Stimulated activated CD4-positive, alpha-beta T cell treated with anti-CD3 and anti-CD28 coated beads, Interleukin-1b, Interleukin-23, amount 100 ng/mL, for 24 hours (primary cell): ENCODE data around the gene TMEM255B.

ENCODE experiments used
- DNase-seq, 4 experiments: peaks; one replicate each; pipeline ENCODE4 v3.0.0-alpha.2; 2020; ENCODE audit warnings: low read depth in 4 of 4, low spot score in 1 of 4

Gene TMEM255B

DNA sequence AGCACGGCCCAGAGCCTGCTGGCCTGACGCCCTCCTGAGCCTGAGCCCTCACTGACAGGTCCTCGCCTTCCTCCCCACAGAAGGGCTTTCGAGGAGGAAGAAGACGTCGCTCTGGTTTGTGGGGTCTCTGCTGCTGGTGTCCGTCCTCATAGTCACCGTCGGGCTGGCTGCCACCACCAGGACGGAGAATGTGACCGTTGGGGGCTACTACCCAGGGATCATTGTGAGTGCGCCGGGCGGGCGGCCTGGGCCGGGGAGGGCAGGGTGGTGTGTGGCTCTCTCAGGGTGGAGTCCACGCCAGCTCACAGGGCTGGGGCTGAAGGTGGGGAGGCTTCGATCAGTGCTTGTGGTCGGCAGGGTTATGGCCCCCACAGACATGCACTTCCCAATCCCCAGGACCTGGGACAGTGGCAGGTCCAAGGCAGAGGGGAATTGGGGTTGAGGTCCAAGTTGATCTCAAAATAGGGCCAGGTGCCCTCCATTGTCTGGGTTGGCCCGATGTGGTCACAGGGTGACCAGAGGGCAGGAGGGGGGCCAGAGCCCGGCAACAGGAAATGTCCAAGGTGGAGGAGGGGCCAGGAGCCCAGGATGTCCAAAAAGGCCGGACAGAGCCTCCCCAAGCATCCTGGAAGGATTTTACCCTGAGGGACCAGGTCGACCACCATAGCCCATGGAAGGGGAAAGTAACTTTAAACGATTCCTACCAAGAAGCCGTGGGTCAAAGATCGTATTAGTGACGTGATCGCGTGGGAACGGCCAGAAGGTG, 7.2 kb downstream of the TMEM255B start:
- no peak for DNase-seq

DNA sequence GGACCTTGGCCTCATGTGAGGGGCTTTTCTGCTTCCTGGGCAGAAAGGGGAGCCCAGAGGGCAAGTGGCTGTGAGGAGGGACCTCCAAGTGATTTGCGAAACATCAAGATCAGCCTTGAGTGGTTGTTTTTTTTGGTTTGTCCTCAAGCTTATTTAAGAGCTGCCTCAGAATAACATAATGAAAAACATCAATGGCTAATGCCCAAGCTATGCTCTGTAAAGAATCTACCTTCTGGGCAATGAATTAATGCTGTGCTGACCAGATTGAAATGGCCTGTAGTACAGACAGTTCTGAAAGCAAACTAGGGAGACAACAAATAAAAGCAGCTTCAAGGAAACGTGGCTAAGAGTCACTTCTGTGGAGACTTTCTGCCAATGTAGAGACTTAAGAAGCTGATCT, 8.3 kb downstream of the TMEM255B start:
- DNase-seq: no peak

DNA sequence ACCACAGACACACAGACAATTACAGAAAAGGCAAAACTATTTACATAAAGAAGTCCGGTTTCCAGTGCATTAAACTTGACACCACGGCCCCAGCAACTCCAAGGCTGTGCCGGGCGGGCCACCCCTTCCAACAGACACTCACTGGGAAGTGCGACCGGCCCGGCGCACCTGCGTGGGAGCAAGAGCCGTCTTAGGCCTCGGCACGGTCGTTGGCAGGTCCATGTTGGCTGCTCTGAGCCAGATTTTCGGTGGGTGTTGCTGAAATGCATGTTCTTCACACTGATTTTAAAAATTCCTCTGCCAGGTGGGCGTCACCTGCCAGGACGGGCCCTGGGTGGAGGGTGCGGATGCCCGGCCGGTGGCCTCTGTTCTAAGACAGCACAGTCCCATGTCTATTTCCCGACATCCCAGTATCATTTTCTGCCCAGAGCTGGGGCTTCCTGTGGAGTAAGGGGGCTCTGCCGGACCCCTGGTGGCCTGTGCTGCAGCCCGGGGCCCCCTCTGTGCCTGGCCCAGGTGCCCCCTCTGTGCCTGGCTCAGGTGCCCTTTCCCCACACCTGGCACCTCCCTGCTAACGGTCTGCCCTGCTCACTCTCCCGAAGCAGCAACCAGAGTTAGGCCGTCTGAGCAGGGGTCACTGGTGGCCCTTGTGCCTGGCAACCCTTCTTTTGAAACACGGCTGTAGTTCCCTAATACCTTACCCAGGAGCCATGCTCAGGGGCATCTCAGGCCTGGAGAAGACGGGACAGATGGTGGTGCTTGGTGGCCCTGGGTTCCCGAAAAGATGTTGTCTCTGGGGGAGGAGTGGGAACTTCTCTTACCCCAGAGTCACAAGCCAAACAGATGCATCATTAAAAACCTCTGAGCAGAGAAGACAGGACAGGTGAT, 9.2 kb downstream of the TMEM255B start:
- DNase-seq: no peak

DNA sequence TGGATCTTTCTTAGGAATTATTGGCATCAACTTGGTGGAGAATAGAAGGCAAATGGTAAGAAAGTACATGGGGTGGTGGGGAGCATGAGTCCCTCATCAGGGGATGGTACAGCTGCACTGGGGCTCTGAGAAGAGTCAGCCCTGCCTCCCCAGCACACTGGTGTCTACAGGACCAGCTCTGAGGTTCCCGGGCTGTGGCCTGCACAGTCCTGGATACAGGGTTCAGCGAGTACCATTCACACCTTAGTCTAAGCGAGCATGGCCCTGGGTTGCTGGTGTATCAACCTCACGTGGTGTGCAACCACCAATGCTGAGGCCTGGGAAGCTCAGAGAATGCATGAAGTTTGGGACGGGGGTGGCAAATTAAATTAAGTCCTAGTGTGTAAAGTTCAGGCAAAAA, 10.1 kb downstream of the TMEM255B start:
- DNase-seq: no peak

DNA sequence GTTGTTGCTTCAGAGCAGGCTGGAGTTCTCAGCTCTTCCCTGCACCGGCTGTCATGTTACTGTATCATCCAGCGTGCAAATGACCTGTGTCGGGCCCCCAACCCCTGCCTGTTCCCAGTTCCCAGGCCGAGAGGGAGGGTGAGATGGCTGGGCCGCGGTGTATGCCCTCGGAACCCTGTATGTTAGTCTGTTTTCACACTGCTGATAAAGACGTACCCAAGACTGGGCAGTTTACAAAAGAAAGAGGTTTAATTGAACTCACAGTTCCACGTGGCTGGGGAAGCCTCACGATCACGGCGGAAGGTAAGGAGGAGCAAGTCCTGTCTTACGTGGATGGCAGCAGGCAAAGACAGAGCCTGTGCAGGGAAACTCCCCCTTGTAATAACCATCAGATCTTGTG, 10.9 kb downstream of the TMEM255B start:
- no peak for DNase-seq

DNA sequence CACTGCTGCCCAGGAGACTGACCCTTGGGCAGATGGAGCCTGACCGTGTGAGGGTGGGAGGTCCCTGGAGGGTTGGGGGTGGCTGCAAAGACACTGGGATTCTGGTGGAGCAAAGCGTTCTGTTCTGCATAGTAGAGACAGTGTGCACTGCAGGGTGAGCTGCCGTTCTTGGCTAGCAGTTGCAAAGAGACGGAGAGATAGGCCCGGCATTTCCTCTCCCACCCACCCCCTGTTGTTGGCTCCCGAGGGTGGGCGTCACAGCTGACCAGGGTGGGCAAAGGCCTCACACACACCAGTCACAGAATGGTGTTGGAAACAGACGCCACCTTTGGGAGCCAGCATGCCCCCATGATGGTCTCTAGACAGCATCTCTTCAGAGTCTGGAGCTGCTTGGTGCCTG, 11.4 kb downstream of the TMEM255B start:
- no peak for DNase-seq

DNA sequence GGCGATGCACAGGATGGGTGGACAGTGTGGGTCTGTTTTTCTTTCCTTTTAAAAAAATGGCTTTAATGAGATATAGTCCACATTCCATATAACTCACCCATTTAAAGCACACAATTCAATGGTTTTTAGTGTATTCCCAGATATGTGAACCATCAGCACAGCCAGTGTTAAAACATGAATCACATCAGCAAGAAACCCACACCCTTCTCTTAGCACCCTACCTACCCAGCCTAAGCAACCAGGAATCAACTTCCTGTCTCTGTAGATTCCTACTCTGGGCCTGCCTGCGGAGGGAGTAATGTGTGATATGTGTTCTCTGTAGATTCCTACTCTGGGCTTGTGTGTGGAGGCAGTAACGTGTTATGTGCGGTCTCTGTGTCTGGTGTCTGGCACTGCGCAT, 11.9 kb downstream of the TMEM255B start:
- DNase-seq: no peak

DNA sequence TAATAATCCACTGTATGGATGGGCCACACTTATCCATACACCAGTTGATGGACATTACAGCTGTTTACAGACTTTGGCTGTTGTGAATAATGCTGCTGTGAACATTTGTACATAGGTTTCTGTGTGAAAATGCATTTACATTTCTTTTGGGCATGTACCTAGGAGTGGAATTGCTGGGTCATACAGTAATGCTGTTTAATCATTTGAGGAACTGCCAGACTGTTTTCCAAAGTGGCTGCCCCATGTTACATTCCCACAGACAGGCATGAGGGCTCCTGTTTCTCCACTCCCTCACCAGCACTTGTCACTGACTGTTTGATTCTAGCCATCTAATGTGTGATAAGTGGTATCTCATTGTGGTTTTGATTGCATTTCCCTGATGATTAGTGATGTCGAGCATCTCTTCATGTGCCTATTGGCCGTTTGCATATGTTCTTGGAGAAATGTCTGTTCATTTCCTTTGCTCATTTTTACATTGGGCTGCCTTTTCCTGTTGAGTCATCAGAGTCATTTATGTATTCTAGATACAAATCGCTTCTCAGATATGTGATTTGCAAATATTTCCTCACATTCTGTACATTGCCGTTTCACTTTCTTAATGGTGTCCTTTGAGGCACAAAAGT, 12.8 kb downstream of the TMEM255B start:
- DNase-seq: no peak

DNA sequence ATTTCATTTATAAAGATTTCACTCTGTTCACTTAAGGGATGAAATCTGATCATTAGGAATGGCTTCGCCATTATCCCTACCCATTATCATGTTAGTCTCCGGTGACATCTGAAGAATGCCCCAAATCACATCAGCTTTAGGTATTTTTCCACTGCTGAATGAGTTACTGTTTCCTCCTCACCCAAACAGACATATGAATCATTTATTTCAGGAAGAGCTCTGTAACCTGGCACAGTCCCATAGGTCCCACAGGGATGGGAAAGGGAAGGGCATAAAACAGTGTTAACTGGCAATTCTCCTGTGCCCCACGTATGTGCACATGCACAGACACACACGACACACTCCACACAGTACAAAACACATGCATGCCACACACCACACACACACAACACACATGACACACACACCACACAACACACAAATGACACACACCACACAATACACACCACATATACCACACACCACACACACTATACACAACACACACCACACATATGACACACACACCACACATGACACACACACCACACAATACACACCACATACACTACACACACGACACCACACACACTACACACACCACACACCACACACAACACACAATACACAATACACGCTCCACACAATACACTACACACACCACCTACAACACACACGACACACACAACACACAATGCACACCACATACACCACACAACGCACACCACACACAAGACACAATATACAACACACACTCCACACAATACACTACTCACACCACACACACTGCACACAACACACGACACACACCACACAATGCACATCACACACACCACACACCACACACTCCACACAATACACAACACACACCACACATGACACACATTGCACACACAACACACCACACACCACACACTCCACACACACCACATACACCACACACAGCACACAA, 15.4 kb downstream of the TMEM255B start:
- no peak for DNase-seq

DNA sequence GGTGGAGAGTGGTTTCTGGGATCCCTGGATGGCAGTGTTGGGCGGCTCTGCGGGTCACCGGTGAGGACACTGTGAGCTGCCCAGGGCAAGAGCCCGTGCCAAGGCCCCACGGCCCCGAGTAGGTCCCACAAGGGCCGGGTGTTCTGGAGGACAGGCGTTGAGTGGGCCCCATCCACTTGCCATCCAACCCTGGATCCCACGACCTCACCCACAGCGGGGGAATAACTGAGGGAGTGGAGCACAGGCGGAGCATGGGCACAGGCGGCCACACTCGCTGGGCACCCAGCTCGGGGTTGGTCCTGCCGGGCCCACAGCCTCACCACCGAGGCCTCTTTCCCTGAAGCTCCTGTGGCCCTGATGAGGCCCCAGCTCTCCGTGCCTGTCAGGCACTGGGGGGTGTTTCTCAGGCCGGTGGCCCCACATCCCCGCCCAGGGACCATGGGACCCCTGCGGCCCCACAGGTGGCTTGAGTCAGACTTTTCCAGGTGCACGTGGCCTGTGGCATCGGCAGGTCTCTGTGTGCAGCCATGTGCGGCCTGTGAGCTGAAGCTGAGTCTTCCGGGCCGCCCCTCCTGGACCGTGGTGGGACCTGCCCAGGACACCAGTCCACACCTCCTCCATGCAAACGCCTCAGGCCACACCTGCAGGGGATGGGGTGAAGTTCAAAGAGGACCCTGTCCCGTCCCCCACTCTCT, 16.6 kb downstream of the TMEM255B start:
- DNase-seq: no peak

DNA sequence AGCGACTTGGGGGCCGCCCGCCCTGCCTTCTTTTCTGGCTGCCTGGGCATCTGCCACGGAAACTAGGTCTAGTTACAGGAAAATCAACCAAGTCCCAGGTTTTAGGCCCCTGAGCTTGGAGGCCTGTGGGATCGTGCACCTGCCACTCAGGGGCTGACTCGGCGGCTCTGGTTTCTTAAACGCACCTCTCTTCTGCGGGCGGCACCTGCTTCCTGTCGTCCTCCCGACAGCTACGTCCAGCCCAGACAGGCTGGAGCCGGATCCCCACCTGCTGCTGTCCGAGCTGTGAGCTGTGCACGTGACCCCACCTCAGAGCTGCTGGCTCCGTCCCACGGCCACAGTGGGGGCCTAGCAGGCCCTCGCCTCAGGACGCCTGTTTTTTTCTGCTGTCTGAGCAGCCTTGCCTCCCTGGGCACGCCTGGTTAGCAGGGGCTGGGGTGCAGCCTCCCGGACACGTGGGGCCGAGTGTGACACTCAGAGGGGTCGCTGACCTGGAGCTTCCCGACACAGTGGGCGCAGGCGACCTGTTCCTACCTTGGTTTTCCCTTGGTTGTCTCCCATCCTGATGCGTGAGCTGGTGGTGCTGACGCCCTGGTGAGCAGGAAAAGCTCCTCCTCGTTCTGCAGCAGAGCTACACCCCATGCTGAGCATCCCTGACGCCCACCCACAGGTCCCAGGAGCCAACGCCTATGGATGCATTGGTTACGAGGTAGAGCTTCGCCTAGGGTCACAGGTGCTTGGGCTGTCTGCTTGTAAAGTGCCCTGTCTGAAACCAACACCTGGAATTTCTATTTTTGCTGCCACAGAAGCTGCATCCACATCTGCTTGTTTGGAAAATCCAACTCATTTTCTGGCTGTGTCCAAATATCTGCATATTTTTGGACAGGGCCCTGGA, 17.5 kb downstream of the TMEM255B start:
- no peak for DNase-seq

DNA sequence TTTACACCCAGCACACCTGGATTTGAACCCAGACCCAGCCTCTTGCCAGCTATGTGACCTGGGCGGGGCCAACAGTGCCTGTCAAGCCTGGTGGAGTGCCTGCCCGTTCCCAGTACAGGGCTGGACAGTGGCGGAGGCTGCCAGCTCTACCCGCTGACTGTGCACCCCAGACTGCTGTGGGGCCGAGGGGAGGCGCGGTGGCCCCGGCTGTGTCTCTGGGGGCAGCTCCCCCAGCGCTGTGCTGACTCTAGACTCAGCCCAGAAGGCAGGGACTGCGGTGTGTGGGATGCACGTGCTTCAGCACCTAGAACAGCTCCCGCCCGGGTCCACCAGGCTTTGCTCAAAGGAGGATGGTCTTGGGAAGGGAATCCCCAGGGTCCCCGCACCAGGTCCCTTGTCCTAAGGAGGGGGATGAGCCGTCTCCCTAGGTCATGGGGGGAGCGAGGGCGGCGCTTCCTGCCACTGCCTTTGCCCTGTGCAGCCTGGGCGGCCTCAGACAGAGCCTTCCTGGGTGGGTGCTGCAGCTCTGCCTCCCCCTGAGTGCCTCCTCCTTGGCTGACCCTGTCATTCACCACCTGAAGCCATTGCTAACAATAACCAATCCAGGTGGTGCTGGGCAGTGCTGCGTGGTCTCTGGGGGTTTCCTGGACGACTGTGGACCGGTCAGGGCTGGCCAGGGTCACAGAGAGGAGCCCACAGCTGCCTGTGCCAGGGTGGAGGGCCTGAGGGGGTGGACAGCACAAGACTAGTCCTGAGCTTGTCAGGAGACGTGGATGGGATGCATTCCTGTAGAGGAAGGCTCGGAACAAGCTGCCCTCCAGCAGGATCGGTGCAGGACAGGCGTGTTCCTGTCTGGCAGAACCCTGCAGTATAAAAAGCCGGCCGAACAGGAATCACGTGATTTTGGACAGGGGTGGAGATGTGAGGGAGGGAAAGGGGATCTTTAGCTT, 18.6 kb downstream of the TMEM255B start:
- DNase-seq: no peak

DNA sequence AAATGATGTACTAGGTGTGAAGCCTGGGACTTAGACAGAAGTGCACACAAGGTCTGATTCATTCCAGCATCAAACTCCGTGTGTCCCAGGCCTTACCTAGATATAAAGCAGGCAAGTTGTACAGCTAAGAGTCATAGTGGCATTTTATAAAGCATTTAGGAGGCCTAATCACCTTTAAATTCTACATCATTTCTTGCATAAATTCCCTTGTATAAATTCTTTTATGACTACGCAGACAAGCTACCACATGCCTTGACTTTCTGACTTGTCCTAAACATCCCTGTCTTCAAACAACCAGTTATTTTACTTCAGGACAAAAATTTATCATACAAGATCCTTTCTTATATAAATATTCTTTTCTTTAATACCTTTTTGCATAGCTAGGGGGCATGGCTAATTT, 22.5 kb downstream of the TMEM255B start:
- no peak for DNase-seq

DNA sequence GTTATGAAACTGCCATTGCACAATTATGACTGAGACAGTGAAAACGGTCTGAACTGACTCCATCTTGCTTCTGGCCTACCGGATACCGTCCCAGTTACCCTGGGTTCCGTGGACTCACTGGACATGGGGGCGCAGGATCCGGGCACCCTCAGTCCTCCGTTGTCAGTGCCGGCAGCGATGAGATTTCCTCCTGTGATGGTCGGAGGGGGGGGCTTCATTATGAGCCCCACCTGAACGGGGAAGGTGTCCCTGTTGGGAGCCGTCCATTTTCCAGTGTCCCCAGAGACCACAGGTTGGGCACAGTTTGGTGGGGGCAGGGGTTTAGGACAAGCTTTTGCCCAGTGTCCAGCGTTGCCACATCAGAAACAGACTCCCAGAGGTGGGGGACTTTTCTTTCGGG, 23.4 kb downstream of the TMEM255B start:
- DNase-seq: no peak

DNA sequence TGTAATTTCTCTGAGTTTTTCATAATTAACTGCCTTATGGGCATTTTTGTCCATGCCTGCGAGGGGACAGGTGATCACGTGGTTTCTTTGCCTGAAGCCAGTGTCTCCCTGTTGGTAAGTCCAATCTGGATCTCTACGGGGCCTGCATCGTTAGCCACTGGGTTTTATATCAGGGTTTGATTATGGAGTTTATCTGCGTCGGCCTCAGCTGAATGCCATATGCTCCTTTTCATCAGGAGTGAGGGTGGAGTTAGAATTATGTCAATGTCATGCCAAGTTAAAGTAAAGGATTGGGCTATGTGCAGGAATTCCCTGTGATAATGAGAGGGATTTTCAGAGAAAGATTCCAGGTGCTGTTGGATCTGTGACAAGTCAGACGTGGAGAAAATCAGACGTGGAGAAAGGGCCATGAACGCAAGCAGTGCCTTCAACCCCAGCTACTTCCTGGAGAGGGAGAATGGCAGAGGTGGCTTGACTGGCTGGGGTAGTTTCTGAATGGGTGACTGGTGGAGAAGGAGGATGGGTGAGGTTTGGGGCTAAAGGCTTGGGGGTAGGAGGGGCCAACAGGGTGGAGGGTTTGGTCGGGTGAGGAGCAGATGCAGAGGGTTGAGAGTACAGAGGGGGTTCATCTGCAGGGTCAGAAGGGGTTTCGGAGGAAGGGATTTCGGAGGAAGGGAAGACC, 24.3 kb downstream of the TMEM255B start:
- DNase-seq: no peak

DNA sequence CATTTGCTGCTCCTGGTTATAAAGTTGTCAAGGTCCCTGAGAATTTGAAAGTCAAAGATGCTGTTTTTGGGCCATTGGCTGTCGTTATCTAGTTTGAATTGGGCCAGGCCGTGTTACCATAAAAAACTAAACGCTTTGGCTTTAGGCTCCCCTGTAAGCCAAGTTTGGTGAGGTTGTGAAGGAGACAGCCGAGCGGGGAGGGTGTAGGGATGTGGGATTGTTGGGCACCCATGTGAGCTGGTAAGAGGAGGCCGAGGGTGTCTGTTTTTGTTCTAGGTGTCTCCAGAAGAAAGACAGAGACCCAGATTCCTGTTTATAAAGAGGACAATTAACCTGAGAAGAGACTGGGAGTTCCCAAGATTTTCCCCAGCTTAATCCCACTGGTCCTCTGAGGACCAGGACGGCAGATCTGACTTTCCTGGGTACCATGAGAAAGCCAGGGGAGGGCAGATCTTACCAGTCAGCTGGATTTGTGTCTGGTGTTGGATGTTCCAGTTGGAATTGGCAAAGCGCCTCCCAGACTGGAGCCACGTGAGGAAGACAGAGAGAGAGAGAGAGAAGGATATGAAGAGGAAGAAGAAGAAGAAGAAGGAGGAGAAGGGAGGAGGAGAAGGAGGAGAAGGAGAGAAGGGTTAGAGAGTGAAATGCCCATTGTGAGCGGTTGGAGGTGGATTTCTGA, 25.1 kb downstream of the TMEM255B start:
- DNase-seq: no peak

DNA sequence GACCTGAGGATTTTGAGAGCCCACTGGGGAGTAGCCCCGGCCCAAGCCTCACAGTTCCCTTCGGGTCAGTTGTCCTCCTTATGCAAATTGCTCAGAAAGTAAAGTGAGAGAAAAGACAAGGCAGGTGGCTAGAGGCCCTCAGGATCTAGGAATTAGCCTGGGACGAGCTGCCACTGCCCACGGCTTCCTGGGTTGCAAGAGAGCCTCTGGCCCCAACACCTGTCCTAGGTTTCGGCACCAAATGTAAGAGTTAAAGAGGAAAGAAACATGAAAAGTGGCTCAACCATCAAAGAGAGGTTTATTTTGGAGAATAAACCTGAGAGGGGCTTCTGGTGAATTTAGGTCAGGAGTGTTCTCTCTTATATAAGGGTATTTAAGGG, 25.6 kb downstream of the TMEM255B start:
- DNase-seq: no peak
